HepG2 (cell line): ENCODE measurements around the gene OAS3. TPM values are rescaled to one million over a fixed set of nuclear protein-coding genes. Genes with fewer than 3 reads are reported as not detected.

Source experiments
- ATAC-seq: fragments of 200-7000 bp; cut with Tn5 transposase; 3 replicates; pipeline ENCODE4 v1.9.1; 2020; ENCODE audit warnings: mild to moderate bottlenecking, moderate library complexity
- BruUV-seq: library from RNA; stranded (reverse); fragments of 400-500 nt; replicated peaks from 2 replicates; lab custom pipeline; 2021; lab: Mats Ljungman, UMichigan
- CTCF ChIA-PET: fragments of 300-600 bp; formaldehyde crosslinking; extraction: SDS; loops from one replicate; lab custom pipeline; 2021; ENCODE audit warnings: low total read pairs, inconsistent platforms, low intra/inter-chr PET ratio; lab: Yijun Ruan, JAX
- POLR2A ChIA-PET: fragments of 350-600 bp; sonication (Branson Sonifier 250); formaldehyde crosslinking; loops from one replicate; lab custom pipeline; 2020; ENCODE audit warnings: antibody characterized with exemption, inconsistent platforms; lab: Yijun Ruan, JAX
- DNase-seq: peaks from one replicate; pipeline ENCODE4 v3.0.0-alpha.2; 2015; ENCODE audit warnings: low spot score
- FAIRE-seq: peaks from 3 replicates; lab custom pipeline; 2011; peaks lifted over from hg19 to GRCh38; lab: Jason Lieb, UNC
- H2AFZ ChIP-seq: one replicate; pipeline ENCODE4 v1.6.1; 2011; ENCODE audit warnings: low read length, inconsistent platforms
- H3K27ac ChIP-seq: fragments of 300-600 bp; 3 replicates; pipeline ENCODE4 v1.8.0; 2011; ENCODE audit warnings: mixed run types, mild to moderate bottlenecking, mixed read lengths, low read length, inconsistent platforms; ENCODE audit not compliant: insufficient read depth; ENCODE audit errors: extremely low read length
- H3K27me3 ChIP-seq, 2 experiments: fragments of 200-600 bp in 1 of 2; 2 replicates in 1 of 2; 3 replicates in 1 of 2; pipeline versions ENCODE4 v1.6.0 to v1.8.0; 2011; ENCODE audit warnings: low read length in 2 of 2, mild to moderate bottlenecking in 2 of 2, moderate library complexity in 2 of 2, inconsistent platforms in 1 of 2; ENCODE audit not compliant: insufficient read depth in 2 of 2, control insufficient read depth in 1 of 2
- H3K36me3 ChIP-seq, 2 experiments: fragments of 200-600 bp in 1 of 2; replicated peaks in 1 of 2; 2 replicates in 1 of 2; 3 replicates in 1 of 2; pipeline versions ENCODE4 v1.5.1 to v1.8.0; 2011; ENCODE audit warnings: low read length in 2 of 2, inconsistent platforms in 1 of 2; ENCODE audit not compliant: insufficient read depth in 2 of 2, control insufficient read depth in 1 of 2
- H3K4me1 ChIP-seq: 2 replicates; pipeline ENCODE4 v1.5.1; 2012; ENCODE audit warnings: low read length, inconsistent platforms; ENCODE audit not compliant: insufficient read depth
- H3K4me2 ChIP-seq: 2 replicates; pipeline ENCODE4 v1.6.0; 2011; ENCODE audit warnings: low read depth, low read length, inconsistent platforms
- H3K4me3 ChIP-seq, 3 experiments: fragments of 200-600 bp in 1 of 3; sonication (generic), shearing (Covaris generic) in 1 of 3; replicated peaks in 1 of 3; 2 replicates each; pipeline ENCODE4 v1.5.1; 2011 to 2016; ENCODE audit warnings: low read length in 3 of 3, inconsistent platforms in 2 of 3, low read depth in 2 of 3, mild to moderate bottlenecking in 2 of 3, control low read depth in 1 of 3, mixed read lengths in 1 of 3; ENCODE audit not compliant: insufficient read depth in 1 of 3
- H3K79me2 ChIP-seq: one replicate; pipeline ENCODE4 v1.6.1; 2011; ENCODE audit warnings: low read length, inconsistent platforms; ENCODE audit not compliant: insufficient read depth
- H3K9ac ChIP-seq: 2 replicates; pipeline ENCODE4 v1.6.0; 2011; ENCODE audit warnings: mild to moderate bottlenecking, low read depth, low read length, inconsistent platforms; ENCODE audit not compliant: insufficient read depth
- H3K9me3 ChIP-seq: 2 replicates; pipeline ENCODE4 v1.5.1; 2012; ENCODE audit warnings: mild to moderate bottlenecking, low read length
- H4K20me1 ChIP-seq: 2 replicates; pipeline ENCODE4 v1.6.0; 2011; ENCODE audit warnings: inconsistent platforms, mild to moderate bottlenecking, low read length, moderate library complexity; ENCODE audit not compliant: insufficient read depth
- HDAC1 ChIP-seq: sonication (generic); formaldehyde crosslinking; IDR thresholded peaks from 2 replicates; pipeline ENCODE4 v1.5.1; 2020; ENCODE audit warnings: mild to moderate bottlenecking, missing genetic modification reagents
- ZKSCAN5 ChIP-seq: sonication (generic); formaldehyde crosslinking; IDR thresholded peaks from 2 replicates; pipeline ENCODE4 v1.5.1; 2020; ENCODE audit warnings: mild to moderate bottlenecking, missing genetic modification reagents
- ZNF296 ChIP-seq: sonication (generic); formaldehyde crosslinking; conservative IDR thresholded peaks from 2 replicates; pipeline ENCODE4 v1.5.0; 2020; ENCODE audit warnings: mild to moderate bottlenecking, missing genetic modification reagents
- ZNF777 ChIP-seq: sonication (generic); formaldehyde crosslinking; IDR thresholded peaks from 2 replicates; pipeline ENCODE4 v1.4.0; 2020; ENCODE audit warnings: missing genetic modification reagents
- WGBS: methylation state at CpG from one replicate; pipeline ENCODE4 v1.1.6; 2017; ENCODE audit warnings: low lambda C conversion rate; 5-methylcytosine and 5-hydroxymethylcytosine counted together
- in situ Hi-C: cut with HindIII; loops from 2 replicates; pipeline ENCODE4 v1.10.0; 2017; ENCODE audit warnings: low pct_unique_long_range_greater_than_20kb; ENCODE audit not compliant: extremely low pct_ligation_motif_present
- intact Hi-C: fragments of 100-400 bp; cut with micrococcal nuclease; formaldehyde crosslinking; loops from one replicate; pipeline ENCODE4 v1.10.0; 2022; ENCODE audit not compliant: unreplicated experiment
- polyA plus RNA-seq, 8 experiments: library from polyadenylated mRNA; depleted of rRNA in 3 of 8; stranded (reverse) in 7 of 8; unstranded in 1 of 8; fragments of >200 nt; fragmentation: Illumina TruSeq in 4 of 8; extraction: Trizol in 4 of 8; gene quantifications; 2 replicates each; pipeline versions ENCODE4 v1.2.1 to v1.2.3, GENCODE V29; 2011 to 2016; ENCODE audit warnings: low read depth in 4 of 8, missing spikeins in 1 of 8, mixed read lengths in 1 of 8; ENCODE audit not compliant: insufficient read depth in 1 of 8
- total RNA-seq, 5 experiments: library from RNA; depleted of rRNA; stranded (reverse); fragments of >200 nt; fragmentation: Illumina TruSeq; extraction: Trizol; gene quantifications; 2 replicates each; pipeline ENCODE4 v1.2.3, GENCODE V29; 2016; ENCODE audit warnings: low read depth in 1 of 5
- TF ChIP-seq, protein P1 (sequence below): sonication (generic); formaldehyde crosslinking; IDR thresholded peaks from 2 replicates; pipeline ENCODE4 v1.9.0; 2021; ENCODE audit warnings: mild to moderate bottlenecking, missing genetic modification reagents
- TF ChIP-seq, protein P2 (sequence below): sonication (generic); formaldehyde crosslinking; IDR thresholded peaks from 2 replicates; pipeline ENCODE4 v1.8.0; 2023; ENCODE audit warnings: mild to moderate bottlenecking, missing genetic modification reagents
- TF ChIP-seq, protein P3 (sequence below): IDR thresholded peaks from 2 replicates; pipeline ENCODE4 v1.6.1; 2016; ENCODE audit warnings: missing genetic modification reagents, missing compliant biosample characterization

Gene OAS3
- total and polyA plus RNA-seq, 2 of the 13 experiments (the other 11 are each of a cell fraction or from before 2014, with no cell fraction given), result 4.8 to 10.5 TPM

DNA sequence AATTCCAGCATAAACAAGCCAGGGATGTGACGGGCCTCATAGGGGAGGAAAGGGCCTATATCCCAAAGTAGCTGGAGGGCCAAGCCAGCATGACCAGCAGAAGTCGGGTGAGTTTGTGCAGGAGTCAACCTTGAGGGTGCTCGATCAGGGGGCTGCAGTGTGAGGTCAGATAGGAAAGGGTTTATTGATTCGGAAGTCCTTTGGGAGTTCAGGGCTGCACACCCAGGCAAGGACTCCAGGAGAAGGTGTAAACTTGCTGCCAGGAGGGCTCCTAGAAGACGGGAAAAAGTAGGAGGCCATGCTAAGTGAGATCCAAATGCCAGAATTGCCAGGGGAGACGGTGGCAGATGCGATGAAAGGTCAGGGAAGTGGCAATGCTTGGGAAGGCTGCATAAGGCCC lies 36.6 kb downstream of the OAS3 start:
- TF ChIP-seq HDAC1 (no peak), ZNF777 (no peak), ZKSCAN5 (no peak), ZNF296 (CRISPR knock-in tag) (no peak)
- TF ChIP-seq, protein P1, sequence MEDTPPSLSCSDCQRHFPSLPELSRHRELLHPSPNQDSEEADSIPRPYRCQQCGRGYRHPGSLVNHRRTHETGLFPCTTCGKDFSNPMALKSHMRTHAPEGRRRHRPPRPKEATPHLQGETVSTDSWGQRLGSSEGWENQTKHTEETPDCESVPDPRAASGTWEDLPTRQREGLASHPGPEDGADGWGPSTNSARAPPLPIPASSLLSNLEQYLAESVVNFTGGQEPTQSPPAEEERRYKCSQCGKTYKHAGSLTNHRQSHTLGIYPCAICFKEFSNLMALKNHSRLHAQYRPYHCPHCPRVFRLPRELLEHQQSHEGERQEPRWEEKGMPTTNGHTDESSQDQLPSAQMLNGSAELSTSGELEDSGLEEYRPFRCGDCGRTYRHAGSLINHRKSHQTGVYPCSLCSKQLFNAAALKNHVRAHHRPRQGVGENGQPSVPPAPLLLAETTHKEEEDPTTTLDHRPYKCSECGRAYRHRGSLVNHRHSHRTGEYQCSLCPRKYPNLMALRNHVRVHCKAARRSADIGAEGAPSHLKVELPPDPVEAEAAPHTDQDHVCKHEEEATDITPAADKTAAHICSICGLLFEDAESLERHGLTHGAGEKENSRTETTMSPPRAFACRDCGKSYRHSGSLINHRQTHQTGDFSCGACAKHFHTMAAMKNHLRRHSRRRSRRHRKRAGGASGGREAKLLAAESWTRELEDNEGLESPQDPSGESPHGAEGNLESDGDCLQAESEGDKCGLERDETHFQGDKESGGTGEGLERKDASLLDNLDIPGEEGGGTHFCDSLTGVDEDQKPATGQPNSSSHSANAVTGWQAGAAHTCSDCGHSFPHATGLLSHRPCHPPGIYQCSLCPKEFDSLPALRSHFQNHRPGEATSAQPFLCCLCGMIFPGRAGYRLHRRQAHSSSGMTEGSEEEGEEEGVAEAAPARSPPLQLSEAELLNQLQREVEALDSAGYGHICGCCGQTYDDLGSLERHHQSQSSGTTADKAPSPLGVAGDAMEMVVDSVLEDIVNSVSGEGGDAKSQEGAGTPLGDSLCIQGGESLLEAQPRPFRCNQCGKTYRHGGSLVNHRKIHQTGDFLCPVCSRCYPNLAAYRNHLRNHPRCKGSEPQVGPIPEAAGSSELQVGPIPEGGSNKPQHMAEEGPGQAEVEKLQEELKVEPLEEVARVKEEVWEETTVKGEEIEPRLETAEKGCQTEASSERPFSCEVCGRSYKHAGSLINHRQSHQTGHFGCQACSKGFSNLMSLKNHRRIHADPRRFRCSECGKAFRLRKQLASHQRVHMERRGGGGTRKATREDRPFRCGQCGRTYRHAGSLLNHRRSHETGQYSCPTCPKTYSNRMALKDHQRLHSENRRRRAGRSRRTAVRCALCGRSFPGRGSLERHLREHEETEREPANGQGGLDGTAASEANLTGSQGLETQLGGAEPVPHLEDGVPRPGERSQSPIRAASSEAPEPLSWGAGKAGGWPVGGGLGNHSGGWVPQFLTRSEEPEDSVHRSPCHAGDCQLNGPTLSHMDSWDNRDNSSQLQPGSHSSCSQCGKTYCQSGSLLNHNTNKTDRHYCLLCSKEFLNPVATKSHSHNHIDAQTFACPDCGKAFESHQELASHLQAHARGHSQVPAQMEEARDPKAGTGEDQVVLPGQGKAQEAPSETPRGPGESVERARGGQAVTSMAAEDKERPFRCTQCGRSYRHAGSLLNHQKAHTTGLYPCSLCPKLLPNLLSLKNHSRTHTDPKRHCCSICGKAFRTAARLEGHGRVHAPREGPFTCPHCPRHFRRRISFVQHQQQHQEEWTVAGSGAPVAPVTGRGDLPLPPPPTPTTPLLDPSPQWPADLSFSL, result no peak
- TF ChIP-seq, protein P2, sequence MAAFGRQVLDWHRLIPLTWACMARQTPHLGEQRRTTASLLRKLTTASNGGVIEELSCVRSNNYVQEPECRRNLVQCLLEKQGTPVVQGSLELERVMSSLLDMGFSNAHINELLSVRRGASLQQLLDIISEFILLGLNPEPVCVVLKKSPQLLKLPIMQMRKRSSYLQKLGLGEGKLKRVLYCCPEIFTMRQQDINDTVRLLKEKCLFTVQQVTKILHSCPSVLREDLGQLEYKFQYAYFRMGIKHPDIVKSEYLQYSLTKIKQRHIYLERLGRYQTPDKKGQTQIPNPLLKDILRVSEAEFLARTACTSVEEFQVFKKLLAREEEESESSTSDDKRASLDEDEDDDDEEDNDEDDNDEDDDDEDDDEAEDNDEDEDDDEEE, result no peak
- TF ChIP-seq, protein P3, sequence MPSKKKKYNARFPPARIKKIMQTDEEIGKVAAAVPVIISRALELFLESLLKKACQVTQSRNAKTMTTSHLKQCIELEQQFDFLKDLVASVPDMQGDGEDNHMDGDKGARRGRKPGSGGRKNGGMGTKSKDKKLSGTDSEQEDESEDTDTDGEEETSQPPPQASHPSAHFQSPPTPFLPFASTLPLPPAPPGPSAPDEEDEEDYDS (CRISPR knock-in tag), result no peak
- in situ Hi-C loops (no loop called here), intact Hi-C loops (loop anchor here (5.0 kb wide), 1 partner anchor 73 kb away; no protein-coding TSS in a partner anchor)
- CTCF ChIA-PET, result no interaction called here
- BruUV-seq, result no TSS peak
- POLR2A ChIA-PET, result no interaction called here
- no peak overlapping the region for H3K27ac ChIP-seq
- no peaks in the 10 kb centered on the region for H3K36me3 ChIP-seq
- ATAC-seq (no peak), FAIRE-seq (no peak), DNase-seq (no peak)
- H3K79me2 ChIP-seq, result no peaks in the 10 kb centered on the region
- no peak overlapping the region for H3K4me2 ChIP-seq
- WGBS, result 48% methylated on average over 7 of the region's 7 CpGs
- H3K9ac ChIP-seq, result no peak overlapping the region
- H3K4me1 ChIP-seq, result peaks cover 16% of the 10 kb centered on the region
- no peak overlapping the region for H2AFZ ChIP-seq
- no peak overlapping the region for H3K4me3 ChIP-seq
- H3K9me3 ChIP-seq, result no peaks in the 10 kb centered on the region
- H3K27me3 ChIP-seq, result peaks cover 0 to 2% of the 10 kb centered on the region in 2 experiments; a peak in 1 of 5 replicates
- H4K20me1 ChIP-seq, result no peaks in the 10 kb centered on the region
